ENCODE data around the gene OR8I2. TPM values are rescaled to one million over a fixed set of nuclear protein-coding genes. Genes with fewer than 3 reads are reported as not detected.
"Not testable (repeated sequence)": the region's sequence is repeated elsewhere in the genome, so short reads cannot be mapped to it uniquely, and the experiment has no call there.

Gene OR8I2
- total RNA-seq: not detected
- polyA plus RNA-seq: not detected
- long read RNA-seq, donor 1: 0 reads
- long read RNA-seq, donor 2: 0 reads

DNA sequence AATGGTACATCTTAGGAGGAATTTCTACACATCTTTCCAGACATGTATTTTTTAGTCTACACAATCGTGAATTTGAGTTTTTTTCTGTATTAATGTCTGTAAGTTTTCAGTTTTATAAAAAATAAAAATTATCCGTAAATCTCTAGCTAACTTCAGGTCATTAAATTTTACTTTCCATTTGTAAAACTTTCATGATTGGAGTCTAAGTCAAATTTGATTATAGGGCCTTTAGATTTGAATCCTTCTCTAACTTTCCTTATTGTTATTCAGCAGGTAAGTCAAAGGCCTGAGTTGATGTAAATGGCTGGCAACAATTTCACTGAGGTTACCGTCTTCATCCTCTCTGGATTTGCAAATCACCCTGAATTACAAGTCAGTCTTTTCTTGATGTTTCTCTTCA lies at the start of gene OR8I2:
Gene OR8I2 (plus strand): TSS at position 301 of the 400 bp plus-strand sequence. CDS start 0 bp downstream, at position 301.
- no peak for ATAC-seq (ENCODE audit: low FRiP score)
- Histone ChIP-seq H3K4me1 (ENCODE audit: control insufficient read depth in 1 of 2, insufficient read depth in 2 of 2, low read length in 2 of 2) (no peaks in the 10 kb centered on the region), H3K27me3 (ENCODE audit: control insufficient read depth in 1 of 2, insufficient read depth in 2 of 2, low read length in 1 of 2) (no peaks in the 10 kb centered on the region), H3K36me3 (ENCODE audit: control insufficient read depth in 1 of 2, insufficient read depth in 2 of 2, low read length in 1 of 2) (no peaks in the 10 kb centered on the region), H3K27ac (ENCODE audit: low read depth in 1 of 2, low read length in 2 of 2) (no peak within 1 kb of the TSS), H3K4me3 (ENCODE audit: low read length in 2 of 2) (no peak within 1 kb of the TSS), H3K9me3 (ENCODE audit: control insufficient read depth, low read length) (no peaks in the 10 kb centered on the region)
- intact Hi-C loops (cut with DNase I): no loop called here
- no peak for DNase-seq
- WGBS, 2 donors: 65 to 79% methylated on average over 3 of the region's 3 CpGs

DNA sequence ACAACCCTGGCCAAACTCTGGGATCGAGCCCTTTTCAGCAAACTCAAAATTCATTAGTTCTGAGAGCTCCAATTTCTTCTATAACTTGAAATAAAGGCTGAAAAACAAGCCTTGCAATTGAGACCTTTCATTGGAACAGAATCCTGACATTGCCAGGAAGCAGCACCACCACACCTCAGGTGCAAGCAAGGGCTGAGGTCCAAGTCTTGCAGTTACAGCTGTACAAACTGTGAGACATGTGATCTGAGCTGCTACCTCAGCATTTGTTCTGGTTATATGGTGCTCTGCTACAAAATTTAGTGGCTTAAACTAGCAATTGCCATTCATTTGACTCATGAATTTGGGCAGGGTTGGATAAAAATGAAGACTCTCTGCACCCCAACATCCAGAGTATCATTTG lies 47.6 kb upstream of the OR8I2 start:
- Histone ChIP-seq H3K4me1 (ENCODE audit: control insufficient read depth in 1 of 2, insufficient read depth in 2 of 2, low read length in 2 of 2) (no peaks in the 10 kb centered on the region), H3K4me3 (ENCODE audit: low read length in 2 of 2) (no peak overlapping the region), H3K9me3 (ENCODE audit: control insufficient read depth, low read length) (no peaks in the 10 kb centered on the region), H3K36me3 (ENCODE audit: control insufficient read depth in 1 of 2, insufficient read depth in 2 of 2, low read length in 1 of 2) (no peaks in the 10 kb centered on the region), H3K27me3 (ENCODE audit: control insufficient read depth in 1 of 2, insufficient read depth in 2 of 2, low read length in 1 of 2) (peaks cover 0 to 1% of the 10 kb centered on the region in 2 donors), H3K27ac (ENCODE audit: low read depth in 1 of 2, low read length in 2 of 2) (no peak overlapping the region)
- ATAC-seq (ENCODE audit: low FRiP score) (no peak), DNase-seq (no peak)
- intact Hi-C loops (cut with DNase I): no loop called here
- WGBS, 2 donors: 63 to 65% methylated on average over 1 of the region's 1 CpG

DNA sequence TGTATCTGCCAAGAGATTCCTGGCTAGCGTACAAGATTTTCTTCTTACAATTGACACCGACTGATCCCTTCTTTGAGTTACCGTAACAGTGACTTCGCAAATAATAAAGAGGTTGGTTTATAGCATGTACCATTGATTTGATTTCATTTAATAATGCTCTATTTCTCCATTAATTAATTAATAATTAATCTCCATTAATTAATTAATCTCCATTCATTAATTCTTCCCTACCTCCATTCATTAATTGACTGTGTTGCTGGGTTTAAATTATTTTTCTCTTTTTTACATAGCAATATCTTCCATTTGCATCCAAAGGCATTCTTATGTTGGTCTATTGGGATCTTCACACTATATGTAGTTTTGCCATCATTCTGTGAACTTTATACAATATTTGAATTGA lies 44.6 kb upstream of the OR8I2 start:
- WGBS, 2 donors: 68 to 71% methylated on average over 4 of the region's 4 CpGs
- intact Hi-C loops (cut with DNase I): no loop called here
- H3K27ac ChIP-seq (ENCODE audit: low read depth in 1 of 2, low read length in 2 of 2): no peak overlapping the region

DNA sequence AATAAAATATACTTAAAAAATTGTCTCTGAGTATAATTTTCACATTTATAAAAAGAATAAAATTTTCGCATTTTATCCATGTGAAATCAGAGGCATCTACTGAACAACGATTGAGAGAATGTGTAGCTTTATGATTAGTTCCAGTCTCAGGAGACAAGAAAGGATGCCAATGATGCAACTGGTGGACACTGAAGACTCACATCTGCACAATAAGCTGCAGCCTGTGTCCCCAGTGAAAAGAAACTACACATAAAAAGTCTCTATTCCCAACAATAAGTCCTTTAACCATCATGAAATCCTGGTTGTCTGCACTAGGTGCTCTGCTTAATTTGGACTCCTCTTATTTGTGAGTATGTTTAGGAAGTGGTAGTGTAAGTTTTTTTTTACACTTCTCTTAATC lies 43.6 kb upstream of the OR8I2 start:
- DNase-seq: no peak
- intact Hi-C loops (cut with DNase I): no loop called here
- WGBS, 2 donors: 75 to 81% methylated on average over 2 of the region's 2 CpGs

More for the DNA sequence above, 44.6 kb upstream of the OR8I2 start:
- H3K36me3 ChIP-seq (ENCODE audit: control insufficient read depth in 1 of 2, insufficient read depth in 2 of 2, low read length in 1 of 2): no peaks in the 10 kb centered on the region
- no peaks in the 10 kb centered on the region for H3K4me1 ChIP-seq (ENCODE audit: control insufficient read depth in 1 of 2, insufficient read depth in 2 of 2, low read length in 2 of 2)
- ATAC-seq (ENCODE audit: low FRiP score): no peak
- DNase-seq: no peak
- no peaks in the 10 kb centered on the region for H3K27me3 ChIP-seq (ENCODE audit: control insufficient read depth in 1 of 2, insufficient read depth in 2 of 2, low read length in 1 of 2)
- no peak overlapping the region for H3K4me3 ChIP-seq (ENCODE audit: low read length in 2 of 2)
- no peaks in the 10 kb centered on the region for H3K9me3 ChIP-seq (ENCODE audit: control insufficient read depth, low read length)

DNA sequence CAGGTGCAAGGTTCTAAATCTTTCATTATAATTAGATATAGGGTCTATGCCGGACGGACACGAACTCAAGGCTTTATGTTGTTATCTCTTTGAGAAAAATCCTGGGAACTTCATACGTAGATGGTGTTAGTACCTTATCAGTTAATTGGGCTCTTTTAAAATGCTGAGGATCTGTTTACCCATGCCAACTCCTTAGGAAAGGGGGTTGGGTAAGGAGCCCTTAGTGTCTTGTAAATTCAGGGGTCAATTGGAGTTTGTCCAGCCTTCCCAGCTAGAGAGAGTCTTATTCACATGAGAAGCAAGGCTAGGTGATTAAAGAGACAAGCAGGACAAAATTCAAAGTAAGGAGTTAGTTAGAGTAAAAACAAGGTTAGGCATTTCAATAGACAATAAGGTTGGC lies 36.7 kb upstream of the OR8I2 start:
- intact Hi-C loops (cut with DNase I); ATAC-seq (ENCODE audit: low FRiP score): not testable (repeated sequence)

More for the DNA sequence above, 43.6 kb upstream of the OR8I2 start:
- Histone ChIP-seq H3K27me3 (ENCODE audit: control insufficient read depth in 1 of 2, insufficient read depth in 2 of 2, low read length in 1 of 2) (no peaks in the 10 kb centered on the region), H3K4me3 (ENCODE audit: low read length in 2 of 2) (no peak overlapping the region), H3K36me3 (ENCODE audit: control insufficient read depth in 1 of 2, insufficient read depth in 2 of 2, low read length in 1 of 2) (no peaks in the 10 kb centered on the region), H3K9me3 (ENCODE audit: control insufficient read depth, low read length) (no peaks in the 10 kb centered on the region), H3K27ac (ENCODE audit: low read depth in 1 of 2, low read length in 2 of 2) (no peak overlapping the region), H3K4me1 (ENCODE audit: control insufficient read depth in 1 of 2, insufficient read depth in 2 of 2, low read length in 2 of 2) (no peaks in the 10 kb centered on the region)
- ATAC-seq (ENCODE audit: low FRiP score): no peak

DNA sequence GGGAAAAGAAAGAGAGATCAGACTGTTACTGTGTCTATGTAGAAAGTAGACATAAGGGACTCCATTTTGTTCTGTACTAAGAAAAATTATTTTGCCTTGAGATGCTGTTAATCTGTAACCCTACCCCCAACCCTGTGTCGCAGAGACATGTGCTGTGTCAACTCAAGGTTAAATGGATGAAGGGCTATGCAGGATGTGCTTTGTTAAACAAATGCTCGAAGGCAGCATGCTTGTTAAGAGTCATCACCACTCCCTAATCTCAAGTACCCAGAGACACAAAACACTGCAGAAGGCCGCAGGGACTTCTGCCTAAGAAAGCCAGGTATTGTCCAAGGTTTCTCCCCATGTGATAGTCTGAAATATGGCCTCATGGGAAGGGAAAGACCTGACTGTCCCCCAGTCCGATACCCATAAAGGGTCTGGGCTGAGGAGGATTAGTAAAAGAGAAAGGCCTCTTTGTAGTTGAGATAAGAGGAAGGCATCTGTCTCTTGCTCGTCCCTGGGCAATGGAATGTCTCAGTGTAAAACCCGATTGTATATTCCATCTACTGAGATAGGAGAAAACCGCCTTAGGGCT lies 35.4 kb upstream of the OR8I2 start:
- DNase-seq; ATAC-seq (ENCODE audit: low FRiP score); H3K9me3 ChIP-seq (ENCODE audit: control insufficient read depth, low read length); H3K27ac ChIP-seq (ENCODE audit: low read depth in 1 of 2, low read length in 2 of 2); H3K4me3 ChIP-seq (ENCODE audit: low read length in 2 of 2); H3K4me1 ChIP-seq (ENCODE audit: control insufficient read depth in 1 of 2, insufficient read depth in 2 of 2, low read length in 2 of 2); intact Hi-C loops (cut with DNase I); H3K36me3 ChIP-seq (ENCODE audit: control insufficient read depth in 1 of 2, insufficient read depth in 2 of 2, low read length in 1 of 2); H3K27me3 ChIP-seq (ENCODE audit: control insufficient read depth in 1 of 2, insufficient read depth in 2 of 2, low read length in 1 of 2): not testable (repeated sequence)
- WGBS, 2 donors: 31 to 34% methylated on average over 7 of the region's 7 CpGs

More for the DNA sequence above, 36.7 kb upstream of the OR8I2 start:
- H3K9me3 ChIP-seq (ENCODE audit: control insufficient read depth, low read length); H3K4me1 ChIP-seq (ENCODE audit: control insufficient read depth in 1 of 2, insufficient read depth in 2 of 2, low read length in 2 of 2); H3K27ac ChIP-seq (ENCODE audit: low read depth in 1 of 2, low read length in 2 of 2); H3K4me3 ChIP-seq (ENCODE audit: low read length in 2 of 2); H3K27me3 ChIP-seq (ENCODE audit: control insufficient read depth in 1 of 2, insufficient read depth in 2 of 2, low read length in 1 of 2); DNase-seq; H3K36me3 ChIP-seq (ENCODE audit: control insufficient read depth in 1 of 2, insufficient read depth in 2 of 2, low read length in 1 of 2): not testable (repeated sequence)
- 46 to 48% methylated on average over 4 of the region's 4 CpGs for WGBS, 2 donors

DNA sequence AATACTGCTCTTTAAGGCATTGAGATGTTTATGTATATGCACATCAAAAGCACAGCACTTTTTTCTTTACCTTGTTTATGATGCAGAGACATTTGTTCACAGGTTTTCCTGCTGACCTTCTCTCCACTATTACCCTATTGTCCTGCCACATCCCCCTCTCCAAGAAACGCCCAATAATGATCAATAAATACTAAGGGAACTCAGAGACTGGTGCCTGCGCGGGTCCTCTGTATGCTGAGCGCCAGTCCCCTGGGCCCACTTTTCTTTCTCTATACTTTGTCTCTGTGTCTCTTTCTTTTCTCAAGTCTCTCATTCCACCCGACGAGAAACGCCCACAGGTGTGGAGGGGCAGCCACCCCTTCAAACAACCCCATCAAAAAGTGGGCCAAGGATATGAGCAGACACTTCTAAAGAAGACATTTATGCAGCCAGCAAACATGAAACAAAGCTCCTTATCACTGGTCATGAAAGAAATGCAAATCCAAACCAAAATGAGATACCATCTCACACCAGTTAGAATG lies 34.8 kb upstream of the OR8I2 start:
- H3K27ac ChIP-seq (ENCODE audit: low read depth in 1 of 2, low read length in 2 of 2); DNase-seq; H3K27me3 ChIP-seq (ENCODE audit: control insufficient read depth in 1 of 2, insufficient read depth in 2 of 2, low read length in 1 of 2); H3K4me1 ChIP-seq (ENCODE audit: control insufficient read depth in 1 of 2, insufficient read depth in 2 of 2, low read length in 2 of 2); ATAC-seq (ENCODE audit: low FRiP score); H3K36me3 ChIP-seq (ENCODE audit: control insufficient read depth in 1 of 2, insufficient read depth in 2 of 2, low read length in 1 of 2); H3K9me3 ChIP-seq (ENCODE audit: control insufficient read depth, low read length); H3K4me3 ChIP-seq (ENCODE audit: low read length in 2 of 2); intact Hi-C loops (cut with DNase I): not testable (repeated sequence)
- 60 to 72% methylated on average over 7 of the region's 7 CpGs for WGBS, 2 donors

DNA sequence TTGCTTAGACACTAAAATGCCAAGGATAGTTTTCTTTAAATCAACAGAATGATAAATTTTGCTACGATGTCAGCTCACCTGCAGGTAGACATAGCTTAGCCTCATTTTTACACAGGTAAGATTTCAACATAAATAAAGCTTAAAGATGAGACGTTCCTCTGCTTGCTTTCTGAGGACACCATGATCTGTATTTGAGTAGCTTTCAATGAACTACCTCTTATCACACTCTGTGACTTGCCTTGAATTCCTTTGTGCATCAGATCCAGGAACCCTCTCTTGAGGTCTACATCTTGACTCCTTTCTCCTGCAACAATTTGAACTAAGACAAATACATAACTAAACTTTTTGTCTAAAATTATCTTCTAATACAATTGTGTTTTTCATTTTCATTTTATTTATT lies 26.1 kb upstream of the OR8I2 start:
- intact Hi-C loops (cut with DNase I): no loop called here
- no peak for ATAC-seq (ENCODE audit: low FRiP score)
- Histone ChIP-seq H3K36me3 (ENCODE audit: control insufficient read depth in 1 of 2, insufficient read depth in 2 of 2, low read length in 1 of 2) (no peaks in the 10 kb centered on the region), H3K9me3 (ENCODE audit: control insufficient read depth, low read length) (no peaks in the 10 kb centered on the region), H3K27me3 (ENCODE audit: control insufficient read depth in 1 of 2, insufficient read depth in 2 of 2, low read length in 1 of 2) (no peaks in the 10 kb centered on the region), H3K4me1 (ENCODE audit: control insufficient read depth in 1 of 2, insufficient read depth in 2 of 2, low read length in 2 of 2) (no peaks in the 10 kb centered on the region), H3K4me3 (ENCODE audit: low read length in 2 of 2) (no peak overlapping the region), H3K27ac (ENCODE audit: low read depth in 1 of 2, low read length in 2 of 2) (no peak overlapping the region)
- WGBS, 2 donors: 64 to 68% methylated on average over 2 of the region's 2 CpGs
- DNase-seq: no peak

DNA sequence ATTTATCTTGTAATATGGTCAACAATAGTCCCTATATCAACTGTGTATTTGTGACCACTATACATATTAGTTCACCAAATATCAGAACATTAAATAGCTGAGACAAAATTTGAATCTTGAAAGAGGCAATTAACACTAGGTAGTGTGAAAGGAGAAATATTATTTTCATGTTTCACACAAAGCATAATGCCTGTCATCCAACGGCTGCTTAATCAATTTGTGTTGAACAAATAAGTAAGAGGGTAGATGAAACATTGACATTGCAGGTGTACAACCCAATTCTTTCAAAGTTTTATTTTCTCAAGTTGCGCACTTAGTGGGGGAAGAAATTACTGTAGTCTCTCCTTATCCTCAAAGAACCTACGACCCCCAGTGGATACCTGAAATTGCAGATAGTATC lies 3.4 kb upstream of the OR8I2 start:
- H3K9me3 ChIP-seq (ENCODE audit: control insufficient read depth, low read length): no peaks in the 10 kb centered on the region
- no peak overlapping the region for H3K4me3 ChIP-seq (ENCODE audit: low read length in 2 of 2)
- 69 to 85% methylated on average over 3 of the region's 3 CpGs for WGBS, 2 donors
- DNase-seq (no peak), ATAC-seq (ENCODE audit: low FRiP score) (no peak)
- no peak overlapping the region for H3K27ac ChIP-seq (ENCODE audit: low read depth in 1 of 2, low read length in 2 of 2)
- no peaks in the 10 kb centered on the region for H3K27me3 ChIP-seq (ENCODE audit: control insufficient read depth in 1 of 2, insufficient read depth in 2 of 2, low read length in 1 of 2)
- no peaks in the 10 kb centered on the region for H3K4me1 ChIP-seq (ENCODE audit: control insufficient read depth in 1 of 2, insufficient read depth in 2 of 2, low read length in 2 of 2)
- no peaks in the 10 kb centered on the region for H3K36me3 ChIP-seq (ENCODE audit: control insufficient read depth in 1 of 2, insufficient read depth in 2 of 2, low read length in 1 of 2)
- intact Hi-C loops (cut with DNase I): no loop called here
